Raji (cell line): Measurements from ENCODE around the gene SDCCAG8.

ENCODE experiments used
- POLR2A ChIP-seq: IDR thresholded peaks from 2 replicates; pipeline ENCODE4 v1.6.1; 2011; ENCODE audit warnings: low read depth, low read length, control low read depth; ENCODE audit not compliant: insufficient read depth

SDCCAG8 gene

GRCh38 chr1:243547891-243548290 is 292.1 kb downstream of the SDCCAG8 start:
- no peak for TF ChIP-seq POLR2A

- no peak for TF ChIP-seq POLR2A
These were observed 292.7 kb downstream of the SDCCAG8 start for GRCh38 chr1:243548516-243548915.

GRCh38 chr1:243549108-243549507 is 293.3 kb downstream of the SDCCAG8 start:
- no peak for TF ChIP-seq POLR2A
